GM19438 (cell line): ENCODE measurements around the gene TMEM178B.
A peak's percentile ranks its signal among the peaks of the same experiment; 100 is the strongest.
"Not testable (repeated sequence)": the region's sequence is repeated elsewhere in the genome, so short reads cannot be mapped to it uniquely, and the experiment has no call there.

ENCODE experiments used
- ATAC-seq: cut with Tn5 transposase; IDR thresholded peaks from one replicate; pipeline ENCODE4 v1.9.1; 2021; ENCODE audit warnings: low read depth; ENCODE audit not compliant: unreplicated experiment

The TMEM178B gene

GRCh38 chr7:141073641-141074161, at the start of gene TMEM178B:
TMEM178B (plus strand) TSS chr7:141074064.
- ATAC-seq: no peak

GRCh38 chr7:141024668-141025067, 49.2 kb upstream of the TMEM178B start:
- no peak for ATAC-seq

- ATAC-seq: no peak
These were observed 46.8 kb upstream of the TMEM178B start for GRCh38 chr7:141027043-141027442.

- no peak for ATAC-seq
These were observed 45.1 kb upstream of the TMEM178B start for GRCh38 chr7:141028767-141029166.

- not testable (repeated sequence) for ATAC-seq
These were observed 41.1 kb upstream of the TMEM178B start for GRCh38 chr7:141032539-141033323.

GRCh38 chr7:141038100-141038499, 35.8 kb upstream of the TMEM178B start:
- not testable (repeated sequence) for ATAC-seq

GRCh38 chr7:141039376-141039775, 34.5 kb upstream of the TMEM178B start:
- ATAC-seq: no peak

GRCh38 chr7:141042222-141043193, 31.4 kb upstream of the TMEM178B start:
- no peak for ATAC-seq

GRCh38 chr7:141043616-141044015, 30.2 kb upstream of the TMEM178B start:
- no peak for ATAC-seq

GRCh38 chr7:141045126-141045841, 28.6 kb upstream of the TMEM178B start:
- ATAC-seq: no peak

GRCh38 chr7:141045842-141046620, 27.8 kb upstream of the TMEM178B start:
- no peak for ATAC-seq

GRCh38 chr7:141053626-141054025, 20.2 kb upstream of the TMEM178B start:
- peak; percentile 72 for ATAC-seq

GRCh38 chr7:141055146-141055545, 18.7 kb upstream of the TMEM178B start:
- no peak for ATAC-seq

- no peak for ATAC-seq
These were observed 16.1 kb upstream of the TMEM178B start for GRCh38 chr7:141057788-141058187.

GRCh38 chr7:141067856-141068255, 6.0 kb upstream of the TMEM178B start:
- ATAC-seq: not testable (repeated sequence)

- no peak for ATAC-seq
These were observed 2.5 kb upstream of the TMEM178B start for GRCh38 chr7:141071260-141071854.

GRCh38 chr7:141071855-141072547, 1.9 kb upstream of the TMEM178B start:
- no peak for ATAC-seq

- no peak for ATAC-seq
These were observed 1.2 kb upstream of the TMEM178B start for GRCh38 chr7:141072548-141073172.
